ENCODE measurements around the gene FAM118B. TPM values are rescaled to one million over a fixed set of nuclear protein-coding genes. Genes with fewer than 3 reads are reported as not detected.

The FAM118B gene
- polyA plus RNA-seq, 1 of the 3 experiments (the other 2 are of a cell fraction) = 19.5 TPM

GRCh38 chr11:126303623-126304456, 92.3 kb downstream of the FAM118B start, which contains the start of gene DCPS (continued):
- TF ChIP-seq REST (IDR thresholded peaks at IDR 0.05; ENCODE audit: low read depth, low read length) (no peak; the same call in 1 of the 2 replicates), GATA2 (CRISPR knock-in tag; IDR thresholded peaks at IDR 0.05) (no peak), GABPA (IDR thresholded peaks at IDR 0.05; ENCODE audit: low read depth) (no peak), MXI1 (IDR thresholded peaks at IDR 0.05; ENCODE audit: low read depth, low read length) (peak; percentile 92), YY1 (IDR thresholded peaks at IDR 0.05; ENCODE audit: low read depth) (peak; percentile 91), CHD2 (IDR thresholded peaks at IDR 0.05; ENCODE audit: low read length, partially characterized antibody) (no peak), TCF12 (IDR thresholded peaks at IDR 0.05) (no peak; the same call in 1 of the 2 replicates), CTCF (IDR thresholded peaks at IDR 0.05) (no peak), FOXM1 (IDR thresholded peaks at IDR 0.05; ENCODE audit: low read depth) (no peak), MEF2A (IDR thresholded peaks at IDR 0.05; ENCODE audit: borderline replicate concordance, low read depth) (no peak), POLR2AphosphoS5 (IDR thresholded peaks at IDR 0.05; ENCODE audit: low read depth, low read length) (peak; percentile 72), SMC3 (IDR thresholded peaks at IDR 0.05; ENCODE audit: low read depth, low read length) (no peak), IRF3 (IDR thresholded peaks at IDR 0.05; ENCODE audit: low read depth, low read length) (no peak), USF1 (IDR thresholded peaks at IDR 0.05; ENCODE audit: borderline replicate concordance, low read depth) (no peak)
